HEK293 (cell line): Measurements from ENCODE around the gene FGD4.

Experiments
- TCF7L2 ChIP-seq: IDR thresholded peaks from 2 replicates; pipeline ENCODE4 v1.6.1; 2011; ENCODE audit warnings: low read depth, mild to moderate bottlenecking, inconsistent platforms, low read length, moderate library complexity, borderline replicate concordance
- ZBTB10 ChIP-seq: fragments of 450-650 bp; formaldehyde crosslinking; IDR thresholded peaks from 2 replicates; pipeline ENCODE4 v1.5.1; 2016; ENCODE audit warnings: missing biosample characterization, missing genetic modification characterization
- ZBTB21 ChIP-seq: fragments of 450-650 bp; formaldehyde crosslinking; IDR thresholded peaks from 2 replicates; pipeline ENCODE4 v1.5.1; 2017; ENCODE audit warnings: missing biosample characterization, missing genetic modification characterization
- ZFHX2 ChIP-seq: fragments of 450-650 bp; formaldehyde crosslinking; conservative IDR thresholded peaks from 2 replicates; pipeline ENCODE4 v1.5.1; 2016; ENCODE audit warnings: missing biosample characterization, missing genetic modification characterization
- ZNF274 ChIP-seq, 2 experiments: fragments of 200-500 bp in 1 of 2; fragments of 450-650 bp in 1 of 2; sonication (Bioruptor generic) in 1 of 2; formaldehyde crosslinking in 1 of 2; IDR thresholded peaks; 2 replicates each; pipeline versions ENCODE4 v1.5.1 to v1.6.1; 2014 to 2016; ENCODE audit warnings: borderline replicate concordance in 1 of 2, inconsistent platforms in 1 of 2, low read length in 1 of 2, missing biosample characterization in 1 of 2, missing genetic modification characterization in 1 of 2
- ZNF654 ChIP-seq: fragments of 450-650 bp; formaldehyde crosslinking; IDR thresholded peaks from 2 replicates; pipeline ENCODE4 v1.5.1; 2016; ENCODE audit warnings: low read depth, missing biosample characterization, missing genetic modification characterization
- TF ChIP-seq, protein P1 (sequence below): fragments of 450-650 bp; formaldehyde crosslinking; IDR thresholded peaks from 2 replicates; pipeline ENCODE4 v1.5.1; 2016; ENCODE audit warnings: missing biosample characterization, missing genetic modification characterization
- TF ChIP-seq, protein P2 (sequence below): fragments of 450-650 bp; formaldehyde crosslinking; IDR thresholded peaks from 2 replicates; pipeline ENCODE4 v1.5.1; 2016; ENCODE audit warnings: missing biosample characterization, missing genetic modification characterization

- TF ChIP-seq, protein P1, sequence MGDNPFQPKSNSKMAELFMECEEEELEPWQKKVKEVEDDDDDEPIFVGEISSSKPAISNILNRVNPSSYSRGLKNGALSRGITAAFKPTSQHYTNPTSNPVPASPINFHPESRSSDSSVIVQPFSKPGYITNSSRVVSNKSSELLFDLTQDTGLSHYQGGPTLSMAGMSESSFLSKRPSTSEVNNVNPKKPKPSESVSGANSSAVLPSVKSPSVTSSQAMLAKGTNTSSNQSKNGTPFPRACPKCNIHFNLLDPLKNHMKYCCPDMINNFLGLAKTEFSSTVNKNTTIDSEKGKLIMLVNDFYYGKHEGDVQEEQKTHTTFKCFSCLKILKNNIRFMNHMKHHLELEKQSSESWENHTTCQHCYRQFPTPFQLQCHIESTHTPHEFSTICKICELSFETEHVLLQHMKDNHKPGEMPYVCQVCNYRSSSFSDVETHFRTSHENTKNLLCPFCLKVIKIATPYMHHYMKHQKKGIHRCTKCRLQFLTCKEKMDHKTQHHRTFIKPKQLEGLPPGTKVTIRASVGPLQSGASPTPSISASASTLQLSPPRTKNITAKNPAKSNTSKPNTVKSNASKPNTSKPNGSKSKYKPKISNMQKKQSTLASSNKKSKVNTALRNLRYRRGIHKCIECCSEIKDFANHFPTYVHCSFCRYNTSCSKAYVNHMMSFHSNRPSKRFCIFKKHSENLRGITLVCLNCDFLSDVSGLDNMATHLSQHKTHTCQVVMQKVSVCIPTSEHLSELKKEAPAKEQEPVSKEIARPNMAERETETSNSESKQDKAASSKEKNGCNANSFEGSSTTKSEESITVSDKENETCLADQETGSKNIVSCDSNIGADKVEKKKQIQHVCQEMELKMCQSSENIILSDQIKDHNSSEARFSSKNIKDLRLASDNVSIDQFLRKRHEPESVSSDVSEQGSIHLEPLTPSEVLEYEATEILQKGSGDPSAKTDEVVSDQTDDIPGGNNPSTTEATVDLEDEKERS (tag by site-specific recombination): no peak
- TF ChIP-seq, protein P2, sequence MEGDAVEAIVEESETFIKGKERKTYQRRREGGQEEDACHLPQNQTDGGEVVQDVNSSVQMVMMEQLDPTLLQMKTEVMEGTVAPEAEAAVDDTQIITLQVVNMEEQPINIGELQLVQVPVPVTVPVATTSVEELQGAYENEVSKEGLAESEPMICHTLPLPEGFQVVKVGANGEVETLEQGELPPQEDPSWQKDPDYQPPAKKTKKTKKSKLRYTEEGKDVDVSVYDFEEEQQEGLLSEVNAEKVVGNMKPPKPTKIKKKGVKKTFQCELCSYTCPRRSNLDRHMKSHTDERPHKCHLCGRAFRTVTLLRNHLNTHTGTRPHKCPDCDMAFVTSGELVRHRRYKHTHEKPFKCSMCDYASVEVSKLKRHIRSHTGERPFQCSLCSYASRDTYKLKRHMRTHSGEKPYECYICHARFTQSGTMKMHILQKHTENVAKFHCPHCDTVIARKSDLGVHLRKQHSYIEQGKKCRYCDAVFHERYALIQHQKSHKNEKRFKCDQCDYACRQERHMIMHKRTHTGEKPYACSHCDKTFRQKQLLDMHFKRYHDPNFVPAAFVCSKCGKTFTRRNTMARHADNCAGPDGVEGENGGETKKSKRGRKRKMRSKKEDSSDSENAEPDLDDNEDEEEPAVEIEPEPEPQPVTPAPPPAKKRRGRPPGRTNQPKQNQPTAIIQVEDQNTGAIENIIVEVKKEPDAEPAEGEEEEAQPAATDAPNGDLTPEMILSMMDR (tag by site-specific recombination): no peak
- TF ChIP-seq ZFHX2 (tag by site-specific recombination): no peak
- TF ChIP-seq ZBTB21 (tag by site-specific recombination): no peak
- no peak for TF ChIP-seq TCF7L2
- no peak for TF ChIP-seq ZNF274 (IDR thresholded peaks at IDR 0.05; ENCODE audit: low read length)
- no peak for TF ChIP-seq ZNF274 (tag by site-specific recombination; IDR thresholded peaks at IDR 0.05; ENCODE audit: borderline replicate concordance)
- TF ChIP-seq ZBTB10 (tag by site-specific recombination): no peak
- TF ChIP-seq ZNF654 (tag by site-specific recombination): no peak
These were observed 18.9 kb downstream of the FGD4 start for GRCh38 chr12:32418221-32418620.
